Immature natural killer cell (primary cell): ENCODE data around the gene MYO7B. TPM values are rescaled to one million over a fixed set of nuclear protein-coding genes. Genes with fewer than 3 reads are reported as not detected.
"Not testable (repeated sequence)": the region's sequence is repeated elsewhere in the genome, so short reads cannot be mapped to it uniquely, and the experiment has no call there.

Experiments used
- DNase-seq, 3 donors: peaks; one replicate each; pipeline ENCODE4 v3.0.0; 2022; ENCODE audit warnings: mixed read lengths in 1 of 3
- H3K27ac Mint-ChIP-seq, 6 donors: one replicate each; pipeline ENCODE4 v1.8.0; 2020; ENCODE audit warnings: mixed read lengths in 6 of 6, mild to moderate bottlenecking in 5 of 6, inconsistent platforms in 4 of 6, moderate library complexity in 3 of 6
- H3K27me3 Mint-ChIP-seq, 3 donors: one replicate each; pipeline ENCODE4 v1.8.0; 2020 to 2021; ENCODE audit warnings: low read depth in 3 of 3, mild to moderate bottlenecking in 3 of 3, mixed read lengths in 3 of 3, moderate library complexity in 3 of 3, inconsistent platforms in 1 of 3
- H3K36me3 Mint-ChIP-seq, 3 donors: one replicate each; pipeline ENCODE4 v1.8.0; 2020; ENCODE audit warnings: mixed read lengths in 3 of 3, inconsistent platforms in 2 of 3, mild to moderate bottlenecking in 2 of 3
- H3K4me1 Mint-ChIP-seq, 2 donors: one replicate each; pipeline ENCODE4 v1.8.0; 2020; ENCODE audit warnings: inconsistent platforms in 2 of 2, mild to moderate bottlenecking in 2 of 2, mixed read lengths in 2 of 2, moderate library complexity in 1 of 2
- H3K4me3 Mint-ChIP-seq, 5 donors: one replicate each; pipeline ENCODE4 v1.8.0; 2020; ENCODE audit warnings: mild to moderate bottlenecking in 5 of 5, mixed read lengths in 5 of 5, inconsistent platforms in 3 of 5, moderate library complexity in 3 of 5
- H3K9me3 Mint-ChIP-seq, 6 donors: one replicate each; pipeline ENCODE4 v1.8.0; 2020; ENCODE audit warnings: mild to moderate bottlenecking in 6 of 6, mixed read lengths in 6 of 6, inconsistent platforms in 4 of 6, moderate library complexity in 3 of 6
- polyA plus RNA-seq, 3 donors: library from polyadenylated mRNA; unstranded; fragments of 300-500 nt; fragmentation: Illumina TruSeq; gene quantifications; one replicate each; pipeline ENCODE4 v1.2.3, GENCODE V29; 2021

Gene MYO7B
- polyA plus RNA-seq, 3 donors from 2014 or later = 0.37 TPM; not detected in 2

GRCh38 chr2:127512362-127512761 lies 23.1 kb upstream of the MYO7B start:
- H3K4me1 Mint-ChIP-seq = peaks cover 77 to 100% of the 10 kb centered on the region in 2 donors
- no peak overlapping the region for H3K4me3 Mint-ChIP-seq
- no peak for DNase-seq
- H3K36me3 Mint-ChIP-seq = peaks cover 0 to 16% (median 9%) of the 10 kb centered on the region in 3 donors
- H3K9me3 Mint-ChIP-seq = no peaks in the 10 kb centered on the region
- H3K27me3 Mint-ChIP-seq = no peaks in the 10 kb centered on the region
- H3K27ac Mint-ChIP-seq = peak overlapping the region in 5 of 6 donors; percentile 8 to 75 (median 12)

GRCh38 chr2:127514076-127514475 lies 21.4 kb upstream of the MYO7B start:
- Mint-ChIP-seq H3K27ac (peak overlapping the region in 3 of 6 donors; percentile 14 to 41 (median 35)), H3K4me3 (no peak overlapping the region), H3K9me3 (no peaks in the 10 kb centered on the region), H3K36me3 (peaks cover 4 to 21% (median 14%) of the 10 kb centered on the region in 3 donors), H3K27me3 (no peaks in the 10 kb centered on the region), H3K4me1 (peaks cover 70 to 90% of the 10 kb centered on the region in 2 donors)
- DNase-seq = no peak

- peaks cover 69 to 88% of the 10 kb centered on the region in 2 donors for H3K4me1 Mint-ChIP-seq
Observed at GRCh38 chr2:127514485-127514884, 21.0 kb upstream of the MYO7B start.

GRCh38 chr2:127515383-127515915 lies 20.0 kb upstream of the MYO7B start:
- Mint-ChIP-seq H3K4me1 (peaks cover 69 to 86% of the 10 kb centered on the region in 2 donors), H3K27me3 (no peaks in the 10 kb centered on the region), H3K36me3 (peaks cover 4 to 27% (median 18%) of the 10 kb centered on the region in 3 donors), H3K4me3 (no peak overlapping the region), H3K27ac (peak overlapping the region in 2 of 6 donors; percentile 16 to 45), H3K9me3 (no peaks in the 10 kb centered on the region)
- DNase-seq = no peak

More at GRCh38 chr2:127514485-127514884, 21.0 kb upstream of the MYO7B start:
- no peak for DNase-seq
- H3K36me3 Mint-ChIP-seq = peaks cover 4 to 22% (median 15%) of the 10 kb centered on the region in 3 donors
- no peaks in the 10 kb centered on the region for H3K9me3 Mint-ChIP-seq
- peak overlapping the region in 1 of 5 donors; percentile 12 for H3K4me3 Mint-ChIP-seq
- H3K27me3 Mint-ChIP-seq = no peaks in the 10 kb centered on the region
- no peak overlapping the region for H3K27ac Mint-ChIP-seq

- no peak for DNase-seq
- H3K27ac Mint-ChIP-seq = peak overlapping the region in 1 of 6 donors; percentile 28
- H3K4me1 Mint-ChIP-seq = peaks cover 64 to 83% of the 10 kb centered on the region in 2 donors
- no peak overlapping the region for H3K4me3 Mint-ChIP-seq
- H3K36me3 Mint-ChIP-seq = peaks cover 4 to 31% (median 18%) of the 10 kb centered on the region in 3 donors
- H3K27me3 Mint-ChIP-seq = no peaks in the 10 kb centered on the region
- no peaks in the 10 kb centered on the region for H3K9me3 Mint-ChIP-seq
Observed at GRCh38 chr2:127516041-127516762, 19.3 kb upstream of the MYO7B start.

- Mint-ChIP-seq H3K4me1 (peaks cover 54 to 77% of the 10 kb centered on the region in 2 donors), H3K4me3 (no peak overlapping the region), H3K9me3 (no peaks in the 10 kb centered on the region), H3K27me3 (no peaks in the 10 kb centered on the region), H3K27ac (no peak overlapping the region), H3K36me3 (peaks cover 10 to 31% (median 18%) of the 10 kb centered on the region in 3 donors)
- no peak for DNase-seq
Observed at GRCh38 chr2:127517465-127517864, 18.0 kb upstream of the MYO7B start.

- DNase-seq = no peak
- peaks cover 45 to 65% of the 10 kb centered on the region in 2 donors for H3K4me1 Mint-ChIP-seq
- H3K4me3 Mint-ChIP-seq = no peak overlapping the region
- H3K27ac Mint-ChIP-seq = no peak overlapping the region
- H3K9me3 Mint-ChIP-seq = no peaks in the 10 kb centered on the region
- no peaks in the 10 kb centered on the region for H3K27me3 Mint-ChIP-seq
- peaks cover 10 to 27% (median 14%) of the 10 kb centered on the region in 3 donors for H3K36me3 Mint-ChIP-seq
Observed at GRCh38 chr2:127520424-127520823, 15.1 kb upstream of the MYO7B start.

- Mint-ChIP-seq H3K27me3 (peaks cover 7 to 9% (median 7%) of the 10 kb centered on the region in 3 donors), H3K4me1 (peaks cover 36 to 56% of the 10 kb centered on the region in 2 donors), H3K27ac (peak overlapping the region in 5 of 6 donors; percentile 33 to 84 (median 51)), H3K36me3 (peaks cover 4 to 10% (median 6%) of the 10 kb centered on the region in 3 donors), H3K9me3 (no peaks in the 10 kb centered on the region), H3K4me3 (peak overlapping the region in 4 of 5 donors; percentile 24 to 59 (median 29))
- no peak for DNase-seq
Observed at GRCh38 chr2:127523269-127523939, 12.1 kb upstream of the MYO7B start.

- peaks cover 36 to 56% of the 10 kb centered on the region in 2 donors for H3K4me1 Mint-ChIP-seq
- not testable (repeated sequence) for DNase-seq, H3K9me3 Mint-ChIP-seq, H3K27me3 Mint-ChIP-seq
- H3K36me3 Mint-ChIP-seq = peaks cover 4 to 10% (median 6%) of the 10 kb centered on the region in 3 donors
- peak overlapping the region in 5 of 6 donors; percentile 32 to 84 (median 50) for H3K27ac Mint-ChIP-seq
- peak overlapping the region; percentile 24 to 96 (median 59) for H3K4me3 Mint-ChIP-seq
Observed at GRCh38 chr2:127524198-127524834, 11.2 kb upstream of the MYO7B start.

- H3K9me3 Mint-ChIP-seq = no peaks in the 10 kb centered on the region
- H3K36me3 Mint-ChIP-seq = peaks cover 0 to 6% (median 1%) of the 10 kb centered on the region in 3 donors
- peak overlapping the region; percentile 99 to 100 (median 100) for H3K27ac Mint-ChIP-seq
- H3K4me1 Mint-ChIP-seq = peaks cover 31 to 44% of the 10 kb centered on the region in 2 donors
- no peak for DNase-seq
- H3K4me3 Mint-ChIP-seq = peak overlapping the region; percentile 94 to 99 (median 96)
- peaks cover 7 to 12% (median 8%) of the 10 kb centered on the region in 3 donors for H3K27me3 Mint-ChIP-seq
Observed at GRCh38 chr2:127525691-127526131, 9.8 kb upstream of the MYO7B start.

- H3K9me3 Mint-ChIP-seq = no peaks in the 10 kb centered on the region
- peak within 1 kb of the TSS; percentile 94 to 99 (median 96) for H3K4me3 Mint-ChIP-seq
- peaks cover 7 to 12% (median 8%) of the 10 kb centered on the region in 3 donors for H3K27me3 Mint-ChIP-seq
- peak within 1 kb of the TSS; percentile 99 to 100 (median 100) for H3K27ac Mint-ChIP-seq
- H3K36me3 Mint-ChIP-seq = peaks cover 0 to 6% (median 0%) of the 10 kb centered on the region in 3 donors
- H3K4me1 Mint-ChIP-seq = peaks cover 31 to 42% of the 10 kb centered on the region in 2 donors
- DNase-seq = peak; percentile 93 to 94 (median 93)
Observed at GRCh38 chr2:127526132-127527000, 9.1 kb upstream of the MYO7B start, which contains the start of gene IWS1. TSS of gene IWS1 (minus strand) at chr2:127526489. CDS start at chr2:127526208, 281 bp downstream.

GRCh38 chr2:127527001-127527804 lies 8.3 kb upstream of the MYO7B start:
- Mint-ChIP-seq H3K36me3 (peaks cover 0 to 2% (median 0%) of the 10 kb centered on the region in 3 donors), H3K27me3 (peaks cover 7 to 12% (median 8%) of the 10 kb centered on the region in 3 donors), H3K4me3 (peak overlapping the region; percentile 94 to 99 (median 96)), H3K9me3 (no peaks in the 10 kb centered on the region), H3K27ac (peak overlapping the region; percentile 99 to 100 (median 100)), H3K4me1 (peaks cover 28 to 38% of the 10 kb centered on the region in 2 donors)
- DNase-seq = peak in 2 of 3 donors; percentile 4 to 7
